Sigmoid colon (tissue), 7 donors: Measurements from ENCODE around the gene GALNT7. TPM values are rescaled to one million over a fixed set of nuclear protein-coding genes. Genes with fewer than 3 reads are reported as not detected.
A peak's percentile ranks its signal among the peaks of the same experiment; 100 is the strongest.

ENCODE experiments used
- DNase-seq: peaks from one replicate; pipeline ENCODE4 v3.0.0-alpha.2; 2019
- H3K27ac ChIP-seq, 4 donors: fragments of 200-600 bp; sonication (generic); one replicate each; pipeline ENCODE4 v1.5.1; 2016 to 2019; ENCODE audit warnings: mild to moderate bottlenecking in 1 of 4
- H3K27me3 ChIP-seq, 3 donors: fragments of 200-600 bp; sonication (generic); one replicate each; pipeline ENCODE4 v1.5.1; 2019; ENCODE audit warnings: mild to moderate bottlenecking in 1 of 3
- H3K36me3 ChIP-seq, 4 donors: fragments of 200-600 bp; sonication (generic); one replicate each; pipeline ENCODE4 v1.5.1; 2016 to 2019
- H3K4me1 ChIP-seq, 4 donors: fragments of 200-600 bp; sonication (generic); one replicate each; pipeline ENCODE4 v1.5.1; 2017 to 2019
- H3K4me3 ChIP-seq, 4 donors: fragments of 200-600 bp; sonication (generic); one replicate each; pipeline ENCODE4 v1.5.1; 2017 to 2019; ENCODE audit warnings: mild to moderate bottlenecking in 2 of 4, moderate library complexity in 1 of 4
- H3K9me3 ChIP-seq, 4 donors: fragments of 200-600 bp in 3 of 4; sonication (generic) in 3 of 4; one replicate each; pipeline versions ENCODE4 v1.5.1 to v1.6.1; 2013 to 2019
- CTCF ChIP-seq, 4 experiments: fragments of 450-650 bp in 3 of 4; fragments of 200-600 bp in 1 of 4; IDR thresholded peaks; one replicate each; pipeline ENCODE4 v1.5.1; 2016 to 2019; ENCODE audit warnings: antibody characterized with exemption in 4 of 4, mild to moderate bottlenecking in 3 of 4, moderate library complexity in 2 of 4
- EP300 ChIP-seq, 4 donors: sonication (generic); formaldehyde crosslinking; IDR thresholded peaks; one replicate each; pipeline ENCODE4 v1.6.1; 2017; ENCODE audit warnings: antibody characterized with exemption in 4 of 4
- POLR2A ChIP-seq, 2 donors: fragments of 450-650 bp; IDR thresholded peaks; one replicate each; pipeline ENCODE4 v1.6.1; 2016; ENCODE audit warnings: antibody characterized with exemption in 2 of 2, mild to moderate bottlenecking in 2 of 2, moderate library complexity in 2 of 2
- POLR2AphosphoS5 ChIP-seq, 4 donors: sonication (generic); formaldehyde crosslinking; IDR thresholded peaks; one replicate each; pipeline ENCODE4 v1.6.1; 2017; ENCODE audit warnings: antibody characterized with exemption in 4 of 4
- WGBS, 2 donors: extraction: QIAGEN DNeasy Blood & Tissue Kit; methylation state at CpG; one replicate each; pipeline ENCODE4 v1.1.7; 2013; 5-methylcytosine and 5-hydroxymethylcytosine counted together
- intact Hi-C: fragments of 100-400 bp; cut with DNase I; formaldehyde crosslinking; loops from one replicate; pipeline ENCODE4 v1.15.1; 2023
- polyA plus RNA-seq, 3 donors: library from polyadenylated mRNA; stranded (reverse); fragments of 200-250 nt; gene quantifications; one replicate each; pipeline ENCODE4 v1.2.3, GENCODE V29; 2013
- total RNA-seq, 4 donors: library from RNA; depleted of rRNA; stranded (reverse); fragments of >200 nt; gene quantifications; one replicate each; pipeline ENCODE4 v1.1.0, GENCODE V29; 2016
- donor health status: healthy with polysubstance abuse.
- donor health status: Bipolar disorder and iron deficiency.
- donor health status: healthy.

GALNT7 gene
- total and polyA plus RNA-seq, 7 donors, result 13.2 to 22.7 (median 16.8) TPM

- peaks cover 0 to 24% (median 17%) of the 10 kb centered on the region in 4 donors for H3K4me1 ChIP-seq
- no peaks in the 10 kb centered on the region for H3K27me3 ChIP-seq
- intact Hi-C loops, result no loop called here
- no peaks in the 10 kb centered on the region for H3K36me3 ChIP-seq
- DNase-seq, result peak; percentile 49
- peak overlapping the region in 1 of 4 donors; percentile 20 for H3K27ac ChIP-seq
- TF ChIP-seq POLR2AphosphoS5 (IDR thresholded peaks at IDR 0.05) (no peak), EP300 (IDR thresholded peaks at IDR 0.05) (no peak)
- 9 to 31% methylated on average over 2 of the region's 2 CpGs for WGBS, 2 donors
- no peaks in the 10 kb centered on the region for H3K9me3 ChIP-seq
- no peak overlapping the region for H3K4me3 ChIP-seq
Measured at GRCh38 chr4:173365359-173365996, 196.9 kb downstream of the GALNT7 start.

- H3K9me3 ChIP-seq, result no peaks in the 10 kb centered on the region
- H3K4me3 ChIP-seq, result no peak overlapping the region
- H3K27me3 ChIP-seq, result no peaks in the 10 kb centered on the region
- peaks cover 0 to 24% (median 17%) of the 10 kb centered on the region in 4 donors for H3K4me1 ChIP-seq
- intact Hi-C loops, result no loop called here
- H3K36me3 ChIP-seq, result no peaks in the 10 kb centered on the region
- no peak for DNase-seq
- H3K27ac ChIP-seq, result peak overlapping the region in 3 of 4 donors; percentile 94 to 98 (median 97)
- TF ChIP-seq POLR2A (IDR thresholded peaks at IDR 0.05) (no peak), CTCF (IDR thresholded peaks at IDR 0.05) (no peak), EP300 (IDR thresholded peaks at IDR 0.05) (no peak), POLR2AphosphoS5 (IDR thresholded peaks at IDR 0.05) (no peak)
Measured at GRCh38 chr4:173367285-173367684, 198.7 kb downstream of the GALNT7 start.

- Histone ChIP-seq H3K27me3 (no peaks in the 10 kb centered on the region), H3K4me1 (peaks cover 0 to 26% (median 18%) of the 10 kb centered on the region in 4 donors), H3K9me3 (no peaks in the 10 kb centered on the region), H3K36me3 (no peaks in the 10 kb centered on the region), H3K4me3 (peak overlapping the region in 3 of 4 donors; percentile 5 to 90 (median 6)), H3K27ac (peak overlapping the region; percentile 94 to 98 (median 97))
- intact Hi-C loops, result no loop called here
- DNase-seq, result no peak
- 73 to 76% methylated on average over 4 of the region's 4 CpGs for WGBS, 2 donors
- TF ChIP-seq POLR2AphosphoS5 (IDR thresholded peaks at IDR 0.05), result no peak
- TF ChIP-seq CTCF (IDR thresholded peaks at IDR 0.05), result no peak
- TF ChIP-seq EP300 (IDR thresholded peaks at IDR 0.05), result no peak
- TF ChIP-seq POLR2A (IDR thresholded peaks at IDR 0.05), result no peak
Measured at GRCh38 chr4:173367946-173368345, 199.3 kb downstream of the GALNT7 start.

GRCh38 chr4:173370130-173370476, 201.5 kb downstream of the GALNT7 start:
- no peaks in the 10 kb centered on the region for H3K9me3 ChIP-seq
- peak overlapping the region; percentile 94 to 98 (median 97) for H3K27ac ChIP-seq
- DNase-seq, result peak; percentile 91
- intact Hi-C loops, result loop anchor here (1.0 to 5.0 kb wide), 3 partner anchors 36 to 137 kb away; partner anchors contain the start of gene HMGB2
- WGBS, 2 donors, result 0 to 1% methylated on average over 14 of the region's 14 CpGs
- no peaks in the 10 kb centered on the region for H3K27me3 ChIP-seq
- TF ChIP-seq EP300 (IDR thresholded peaks at IDR 0.05) (no peak), POLR2A (IDR thresholded peaks at IDR 0.05) (no peak), POLR2AphosphoS5 (IDR thresholded peaks at IDR 0.05) (no peak), CTCF (IDR thresholded peaks at IDR 0.05) (no peak)
- H3K4me1 ChIP-seq, result peaks cover 0 to 47% (median 36%) of the 10 kb centered on the region in 4 donors
- H3K4me3 ChIP-seq, result peak overlapping the region; percentile 82 to 91 (median 90)
- no peaks in the 10 kb centered on the region for H3K36me3 ChIP-seq

GRCh38 chr4:173370477-173371291, 202.1 kb downstream of the GALNT7 start, which contains the start of gene SAP30:
TSS of gene SAP30 (plus strand) at chr4:173370954. CDS start at chr4:173371183, 229 bp downstream.
- peak within 1 kb of the TSS; percentile 94 to 98 (median 97) for H3K27ac ChIP-seq
- TF ChIP-seq POLR2A (IDR thresholded peaks at IDR 0.05), result peak; percentile 99
- TF ChIP-seq EP300 (IDR thresholded peaks at IDR 0.05), result peak in 1 of 4 donors; percentile 24
- no peak for TF ChIP-seq CTCF (IDR thresholded peaks at IDR 0.05)
- peak; percentile 100 for TF ChIP-seq POLR2AphosphoS5 (IDR thresholded peaks at IDR 0.05)
- intact Hi-C loops, result loop anchor here (1.0 to 5.0 kb wide), 3 partner anchors 36 to 137 kb away; partner anchors contain the start of gene HMGB2
- peak; percentile 100 for DNase-seq
- peaks cover 0 to 52% (median 39%) of the 10 kb centered on the region in 4 donors for H3K4me1 ChIP-seq
- peaks cover 0 to 2% (median 0%) of the 10 kb centered on the region in 4 donors for H3K36me3 ChIP-seq
- H3K27me3 ChIP-seq, result no peaks in the 10 kb centered on the region
- H3K4me3 ChIP-seq, result peak within 1 kb of the TSS; percentile 82 to 91 (median 90)
- H3K9me3 ChIP-seq, result no peaks in the 10 kb centered on the region
- 0% methylated on average over 72 of the region's 72 CpGs for WGBS, 2 donors
